ENCODE measurements around the gene TIMM22.

DNA sequence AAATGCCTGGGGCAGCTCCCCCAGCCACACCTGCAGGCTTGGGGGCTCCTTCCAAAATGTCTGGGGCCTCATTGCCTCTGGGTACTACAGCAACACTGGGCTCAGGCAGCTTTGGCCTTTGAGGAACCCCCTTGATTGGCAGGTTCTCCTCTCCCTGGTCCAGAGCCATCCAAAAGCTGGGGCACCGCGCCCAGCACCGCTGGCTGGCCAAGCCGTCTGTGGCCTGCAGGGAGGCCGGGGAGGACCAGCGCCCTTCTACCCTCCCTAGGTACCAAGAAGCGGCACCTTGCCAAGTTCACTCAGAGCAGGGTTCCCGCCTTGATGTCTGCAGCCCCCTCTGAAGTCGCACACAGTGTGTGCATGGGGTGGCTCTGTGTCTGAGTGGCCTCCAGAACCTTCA lies 30.1 kb downstream of the TIMM22 start:
- TF ChIP-seq, protein P1, sequence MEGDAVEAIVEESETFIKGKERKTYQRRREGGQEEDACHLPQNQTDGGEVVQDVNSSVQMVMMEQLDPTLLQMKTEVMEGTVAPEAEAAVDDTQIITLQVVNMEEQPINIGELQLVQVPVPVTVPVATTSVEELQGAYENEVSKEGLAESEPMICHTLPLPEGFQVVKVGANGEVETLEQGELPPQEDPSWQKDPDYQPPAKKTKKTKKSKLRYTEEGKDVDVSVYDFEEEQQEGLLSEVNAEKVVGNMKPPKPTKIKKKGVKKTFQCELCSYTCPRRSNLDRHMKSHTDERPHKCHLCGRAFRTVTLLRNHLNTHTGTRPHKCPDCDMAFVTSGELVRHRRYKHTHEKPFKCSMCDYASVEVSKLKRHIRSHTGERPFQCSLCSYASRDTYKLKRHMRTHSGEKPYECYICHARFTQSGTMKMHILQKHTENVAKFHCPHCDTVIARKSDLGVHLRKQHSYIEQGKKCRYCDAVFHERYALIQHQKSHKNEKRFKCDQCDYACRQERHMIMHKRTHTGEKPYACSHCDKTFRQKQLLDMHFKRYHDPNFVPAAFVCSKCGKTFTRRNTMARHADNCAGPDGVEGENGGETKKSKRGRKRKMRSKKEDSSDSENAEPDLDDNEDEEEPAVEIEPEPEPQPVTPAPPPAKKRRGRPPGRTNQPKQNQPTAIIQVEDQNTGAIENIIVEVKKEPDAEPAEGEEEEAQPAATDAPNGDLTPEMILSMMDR (IDR thresholded peaks at IDR 0.05): no peak
- TF ChIP-seq POLR2A (IDR thresholded peaks at IDR 0.05): no peak

All from thyroid gland (tissue), 4 donors.